SJSA1 (cell line): Measurements from ENCODE around the gene TSPO2. TPM values are rescaled to one million over a fixed set of nuclear protein-coding genes. Genes with fewer than 3 reads are reported as not detected.

Experiments used
- DNase-seq, 2 experiments: peaks; one replicate each; pipeline ENCODE4 v3.0.0-alpha.2; 2015 to 2020; ENCODE audit warnings: low spot score in 2 of 2, low read depth in 1 of 2
- H3K27ac ChIP-seq: fragments of 250-450 bp; sonication (Bioruptor Pico); 2 replicates; pipeline ENCODE4 v1.5.1; 2020; ENCODE audit warnings: mild to moderate bottlenecking, moderate library complexity
- H3K27me3 ChIP-seq: fragments of 250-450 bp; sonication (Bioruptor Pico); replicated peaks from 2 replicates; pipeline ENCODE4 v1.5.1; 2020; ENCODE audit warnings: mild to moderate bottlenecking, moderate library complexity
- H3K36me3 ChIP-seq: fragments of 250-450 bp; sonication (Bioruptor Pico); 2 replicates; pipeline ENCODE4 v1.5.1; 2020; ENCODE audit warnings: mild to moderate bottlenecking
- H3K4me1 ChIP-seq: fragments of 250-450 bp; sonication (Bioruptor Pico); replicated peaks from 2 replicates; pipeline ENCODE4 v1.6.1; 2021; ENCODE audit warnings: mild to moderate bottlenecking
- H3K4me3 ChIP-seq: fragments of 250-450 bp; sonication (Bioruptor Pico); 2 replicates; pipeline ENCODE4 v1.5.1; 2020; ENCODE audit warnings: mild to moderate bottlenecking
- H3K9me3 ChIP-seq: fragments of 250-450 bp; sonication (Bioruptor Pico); replicated peaks from 2 replicates; pipeline ENCODE4 v1.5.1; 2020; ENCODE audit warnings: mild to moderate bottlenecking
- total RNA-seq: library from RNA; depleted of rRNA; stranded (reverse); fragments of >200 nt; shearing (Covaris generic); gene quantifications from 2 replicates; pipeline ENCODE4 v1.2.3, GENCODE V29; 2014

The TSPO2 gene
- total RNA-seq, 1 experiment from 2014 or later = not detected

DNA sequence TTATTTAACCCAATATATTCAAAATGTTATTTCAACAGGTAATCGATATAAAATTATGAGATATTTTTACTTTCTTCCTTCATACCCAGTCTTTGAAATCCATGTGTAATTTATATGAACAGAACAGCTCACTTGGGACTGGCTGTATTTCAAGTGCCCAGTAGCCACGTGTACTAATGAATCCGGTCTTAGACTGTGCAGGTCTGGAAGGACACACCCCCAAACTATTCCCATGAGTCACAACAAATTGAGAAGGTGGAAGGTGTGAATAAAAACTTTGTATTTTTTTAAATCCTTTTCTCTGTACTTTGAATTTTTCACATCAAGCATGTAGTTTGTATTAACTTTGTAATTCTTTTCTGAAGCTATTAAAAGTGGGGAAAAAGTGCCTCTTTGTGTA lies 6.1 kb upstream of the TSPO2 start:
- Histone ChIP-seq H3K9me3 (no peaks in the 10 kb centered on the region), H3K4me3 (no peak overlapping the region), H3K27ac (no peak overlapping the region), H3K4me1 (peaks cover 5% of the 10 kb centered on the region; the same call in 1 of the 2 replicates), H3K36me3 (no peaks in the 10 kb centered on the region), H3K27me3 (no peaks in the 10 kb centered on the region)
- DNase-seq = no peak

GRCh38 chr6:41036601-41037000 lies 5.7 kb upstream of the TSPO2 start:
- no peak for DNase-seq
- Histone ChIP-seq H3K27ac (no peak overlapping the region), H3K36me3 (no peaks in the 10 kb centered on the region), H3K27me3 (no peaks in the 10 kb centered on the region), H3K9me3 (no peaks in the 10 kb centered on the region), H3K4me3 (no peak overlapping the region), H3K4me1 (peaks cover 5% of the 10 kb centered on the region; the same call in 1 of the 2 replicates)

DNA sequence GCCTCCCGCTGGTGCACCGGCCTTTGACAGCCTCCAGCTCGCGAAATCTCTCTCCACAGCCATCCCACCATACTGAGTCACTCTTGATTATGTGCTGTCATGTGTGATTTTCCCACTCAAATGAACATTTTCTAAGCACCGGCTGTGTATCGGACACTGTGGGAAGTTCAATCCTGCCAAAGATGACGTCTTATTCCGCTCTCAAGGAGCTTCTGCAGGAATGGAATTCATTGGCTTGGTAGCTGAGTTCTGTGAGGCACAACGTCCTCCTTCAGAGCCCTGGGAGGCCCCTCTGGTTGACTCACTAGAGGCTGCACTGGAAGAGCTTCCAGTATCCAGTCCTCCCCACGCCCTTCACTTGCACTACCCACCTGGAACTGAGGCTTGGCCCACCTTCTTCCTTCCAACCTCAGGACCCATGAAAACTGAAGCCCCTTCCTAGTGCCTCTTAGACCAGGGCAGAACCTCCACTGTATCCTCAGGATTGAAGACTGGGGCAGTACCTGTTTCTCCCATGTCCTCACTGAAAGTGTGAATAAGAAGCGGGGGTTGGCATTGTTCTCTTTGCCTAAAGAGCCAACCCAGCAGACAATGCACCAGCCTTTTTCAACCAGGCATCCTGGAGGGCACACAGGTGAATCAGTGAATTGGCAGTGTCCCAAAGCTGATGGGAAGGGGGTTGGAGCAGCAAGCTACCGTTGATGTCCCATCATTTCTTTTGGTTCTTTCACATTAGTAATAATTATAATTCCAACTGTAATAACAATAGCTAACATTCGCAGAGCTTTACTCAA lies 5.0 kb upstream of the TSPO2 start:
- H3K9me3 ChIP-seq = no peaks in the 10 kb centered on the region
- no peak overlapping the region for H3K27ac ChIP-seq
- DNase-seq = no peak
- H3K4me3 ChIP-seq = no peak overlapping the region
- no peaks in the 10 kb centered on the region for H3K36me3 ChIP-seq
- H3K4me1 ChIP-seq = peaks cover 5% of the 10 kb centered on the region; the same call in 1 of the 2 replicates
- H3K27me3 ChIP-seq = no peaks in the 10 kb centered on the region

- H3K9me3 ChIP-seq = no peaks in the 10 kb centered on the region
- no peaks in the 10 kb centered on the region for H3K27me3 ChIP-seq
- no peak overlapping the region for H3K27ac ChIP-seq
- DNase-seq = no peak
- no peak overlapping the region for H3K4me3 ChIP-seq
- H3K36me3 ChIP-seq = no peaks in the 10 kb centered on the region
- peaks cover 5% of the 10 kb centered on the region; the same call in 1 of the 2 replicates for H3K4me1 ChIP-seq
Observed at GRCh38 chr6:41038205-41038604, 4.1 kb upstream of the TSPO2 start.

DNA sequence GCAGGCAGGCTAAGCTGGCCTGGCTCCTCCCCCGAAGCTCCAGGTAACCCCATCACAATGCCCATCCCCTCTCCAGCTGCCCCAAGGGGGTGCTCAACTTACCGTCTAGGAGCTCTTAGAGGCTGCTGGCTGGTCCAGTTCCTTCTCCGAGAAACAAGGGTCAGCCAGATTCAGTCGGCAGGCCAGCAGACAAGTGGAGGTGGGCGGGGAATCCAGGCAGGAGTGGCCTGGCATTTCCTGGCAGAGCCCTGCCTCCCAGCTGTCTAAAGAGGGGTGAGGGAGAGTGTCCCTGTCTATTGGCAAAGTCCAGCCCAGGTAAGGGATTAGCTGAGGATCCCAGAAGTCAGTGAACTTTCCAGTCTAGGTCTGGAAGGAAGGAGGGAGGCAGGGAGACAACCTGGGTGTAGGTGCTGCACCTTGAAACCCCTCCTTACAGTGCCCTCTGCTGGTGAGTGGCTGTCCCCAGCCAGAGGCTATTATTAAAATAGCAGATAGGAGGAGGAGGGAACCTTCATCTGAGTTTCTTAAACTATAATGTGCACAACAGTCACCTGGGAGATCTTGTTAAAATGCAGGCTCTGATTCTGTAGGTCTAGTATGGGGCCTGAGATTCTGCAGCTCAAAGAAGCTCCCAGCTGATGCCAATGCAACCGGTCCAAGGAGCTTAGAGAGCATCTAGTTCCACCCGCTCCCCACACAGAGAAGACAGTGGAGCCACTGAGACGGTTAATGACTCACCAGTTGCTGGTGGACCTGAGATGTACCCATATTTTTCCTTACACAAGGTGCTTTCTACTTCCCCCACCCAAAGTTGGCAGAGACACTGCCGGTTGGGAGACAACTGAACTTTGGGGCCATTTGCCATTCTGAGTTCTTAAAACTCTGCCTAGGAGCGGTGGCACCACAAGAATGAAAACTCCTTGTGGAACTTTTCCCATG lies 2.9 kb upstream of the TSPO2 start, which contains the start of gene UNC5CL:
Gene UNC5CL (minus strand): TSS at position 162 of the 939 bp plus-strand sequence. CDS start 4,147 bp downstream, outside the sequence.
- Histone ChIP-seq H3K4me1 (peaks cover 5% of the 10 kb centered on the region; the same call in 1 of the 2 replicates), H3K36me3 (no peaks in the 10 kb centered on the region), H3K27me3 (no peaks in the 10 kb centered on the region), H3K4me3 (no peak within 1 kb of the TSS), H3K9me3 (no peaks in the 10 kb centered on the region), H3K27ac (no peak within 1 kb of the TSS)
- peak in 1 of 2 experiments; percentile 35 for DNase-seq

DNA sequence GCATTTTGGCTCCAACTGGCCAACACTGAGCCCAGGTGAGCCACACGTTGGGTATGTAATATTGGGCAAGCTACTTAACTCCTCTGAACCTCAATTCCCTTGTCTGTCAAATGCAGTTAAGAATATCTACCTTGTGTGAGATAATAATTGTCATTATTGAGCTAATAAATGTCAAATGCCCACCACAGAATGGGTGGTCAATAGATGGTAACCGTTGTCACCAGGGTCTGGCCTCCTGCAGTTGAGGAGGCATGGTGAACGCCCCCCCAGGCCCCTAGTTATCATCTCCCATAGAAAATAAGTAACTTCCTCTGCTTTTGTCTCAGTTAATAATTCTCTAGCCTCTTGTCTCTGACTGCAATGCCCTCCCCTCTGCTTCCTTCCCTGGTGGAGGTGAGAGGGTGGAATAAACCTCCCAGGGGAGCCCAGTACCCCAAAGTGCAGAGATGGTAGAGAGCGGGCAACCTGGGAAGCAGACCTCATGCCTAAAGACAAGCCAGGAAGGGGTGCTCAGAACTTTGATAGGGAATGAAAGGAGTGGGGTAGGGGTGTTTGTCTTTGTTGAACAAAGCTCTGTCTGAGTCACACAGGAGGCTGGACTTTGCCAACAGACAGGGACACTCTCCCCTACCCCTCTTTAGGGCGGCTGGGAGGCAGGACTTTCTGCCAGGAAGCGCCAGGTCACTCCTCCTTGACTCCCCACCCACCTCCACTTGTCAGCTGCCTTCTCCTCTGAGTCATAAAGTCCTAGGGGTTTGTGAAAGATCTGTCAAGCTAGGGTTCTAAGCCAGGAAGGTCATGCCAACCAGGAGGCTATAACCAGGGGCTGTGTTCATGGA lies 1.9 kb upstream of the TSPO2 start:
- no peaks in the 10 kb centered on the region for H3K27me3 ChIP-seq
- no peak for DNase-seq
- H3K9me3 ChIP-seq = no peaks in the 10 kb centered on the region
- H3K36me3 ChIP-seq = no peaks in the 10 kb centered on the region
- H3K4me1 ChIP-seq = peaks cover 5% of the 10 kb centered on the region; the same call in 1 of the 2 replicates
- no peak overlapping the region for H3K27ac ChIP-seq
- H3K4me3 ChIP-seq = no peak overlapping the region

DNA sequence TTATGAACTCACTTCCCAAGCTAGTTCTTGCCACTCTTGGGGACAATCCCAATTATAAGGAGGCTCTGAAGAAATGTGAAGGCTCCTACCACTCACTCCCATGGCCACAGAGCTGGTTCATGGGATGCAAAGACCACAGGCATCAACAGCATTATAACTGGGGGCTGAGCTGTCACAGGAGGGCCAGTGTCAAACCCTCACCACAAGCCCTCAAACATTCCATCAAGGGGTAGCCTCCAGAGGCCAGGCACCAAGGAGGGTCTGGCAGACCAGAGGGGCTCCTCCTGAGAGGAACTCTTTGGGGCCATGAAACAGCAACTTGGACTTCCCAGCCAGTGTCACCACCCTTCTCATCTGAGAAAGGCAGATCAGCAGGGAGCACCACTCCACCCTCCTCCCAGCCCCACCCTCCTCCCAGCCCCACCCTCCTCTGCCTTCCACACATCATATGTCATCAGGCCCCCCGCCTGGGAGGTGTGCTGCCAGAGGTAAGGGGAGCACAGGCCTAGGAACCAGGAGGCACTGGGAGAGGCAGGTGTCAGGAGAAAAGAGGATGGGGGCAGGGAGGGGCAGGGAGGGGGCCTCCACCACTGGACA lies 1.2 kb upstream of the TSPO2 start:
- no peak for DNase-seq
- no peaks in the 10 kb centered on the region for H3K9me3 ChIP-seq
- H3K4me1 ChIP-seq = peaks cover 5% of the 10 kb centered on the region; the same call in 1 of the 2 replicates
- H3K27ac ChIP-seq = no peak overlapping the region
- no peaks in the 10 kb centered on the region for H3K27me3 ChIP-seq
- H3K4me3 ChIP-seq = no peak overlapping the region
- no peaks in the 10 kb centered on the region for H3K36me3 ChIP-seq

DNA sequence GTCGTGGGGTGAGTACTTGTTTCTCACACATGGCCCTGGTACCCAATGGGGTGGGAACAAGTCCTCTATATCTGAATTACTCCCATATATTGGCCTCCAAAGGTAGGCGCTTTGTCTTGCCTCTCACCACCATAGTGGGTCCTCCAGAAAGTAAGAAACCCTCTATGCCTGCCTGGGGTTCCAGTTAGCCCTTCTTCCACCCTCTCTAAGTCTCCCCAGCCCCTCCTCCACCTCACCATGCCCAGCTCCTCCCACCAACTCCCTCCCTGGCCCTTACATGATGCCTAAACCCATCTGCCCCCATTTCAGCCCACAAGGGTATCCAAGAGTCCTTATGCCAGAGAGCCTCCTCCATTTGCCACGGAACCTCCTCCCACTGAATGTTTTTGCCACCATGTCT lies 884 bp downstream of the TSPO2 start:
- H3K9me3 ChIP-seq = no peaks in the 10 kb centered on the region
- H3K27me3 ChIP-seq = no peaks in the 10 kb centered on the region
- H3K36me3 ChIP-seq = no peaks in the 10 kb centered on the region
- H3K4me1 ChIP-seq = peaks cover 5% of the 10 kb centered on the region; the same call in 1 of the 2 replicates
- DNase-seq = no peak
- H3K27ac ChIP-seq = no peak overlapping the region
- H3K4me3 ChIP-seq = no peak overlapping the region

- H3K4me1 ChIP-seq = peaks cover 3% of the 10 kb centered on the region; the same call in 1 of the 2 replicates
- no peak for DNase-seq
- no peak overlapping the region for H3K27ac ChIP-seq
- no peaks in the 10 kb centered on the region for H3K27me3 ChIP-seq
- H3K9me3 ChIP-seq = no peaks in the 10 kb centered on the region
- H3K36me3 ChIP-seq = no peaks in the 10 kb centered on the region
- H3K4me3 ChIP-seq = no peak overlapping the region
Observed at GRCh38 chr6:41045664-41046063, 3.4 kb downstream of the TSPO2 start.

- Histone ChIP-seq H3K27me3 (no peaks in the 10 kb centered on the region), H3K4me1 (no peaks in the 10 kb centered on the region), H3K36me3 (no peaks in the 10 kb centered on the region), H3K27ac (no peak overlapping the region), H3K9me3 (no peaks in the 10 kb centered on the region), H3K4me3 (no peak overlapping the region)
- no peak for DNase-seq
Observed at GRCh38 chr6:41046084-41046483, 3.8 kb downstream of the TSPO2 start.

GRCh38 chr6:41047306-41047705 lies 5.0 kb downstream of the TSPO2 start:
- H3K27ac ChIP-seq = no peak overlapping the region
- no peak for DNase-seq
- no peak overlapping the region for H3K4me3 ChIP-seq
- no peaks in the 10 kb centered on the region for H3K9me3 ChIP-seq
- H3K4me1 ChIP-seq = no peaks in the 10 kb centered on the region
- H3K36me3 ChIP-seq = no peaks in the 10 kb centered on the region
- H3K27me3 ChIP-seq = no peaks in the 10 kb centered on the region

DNA sequence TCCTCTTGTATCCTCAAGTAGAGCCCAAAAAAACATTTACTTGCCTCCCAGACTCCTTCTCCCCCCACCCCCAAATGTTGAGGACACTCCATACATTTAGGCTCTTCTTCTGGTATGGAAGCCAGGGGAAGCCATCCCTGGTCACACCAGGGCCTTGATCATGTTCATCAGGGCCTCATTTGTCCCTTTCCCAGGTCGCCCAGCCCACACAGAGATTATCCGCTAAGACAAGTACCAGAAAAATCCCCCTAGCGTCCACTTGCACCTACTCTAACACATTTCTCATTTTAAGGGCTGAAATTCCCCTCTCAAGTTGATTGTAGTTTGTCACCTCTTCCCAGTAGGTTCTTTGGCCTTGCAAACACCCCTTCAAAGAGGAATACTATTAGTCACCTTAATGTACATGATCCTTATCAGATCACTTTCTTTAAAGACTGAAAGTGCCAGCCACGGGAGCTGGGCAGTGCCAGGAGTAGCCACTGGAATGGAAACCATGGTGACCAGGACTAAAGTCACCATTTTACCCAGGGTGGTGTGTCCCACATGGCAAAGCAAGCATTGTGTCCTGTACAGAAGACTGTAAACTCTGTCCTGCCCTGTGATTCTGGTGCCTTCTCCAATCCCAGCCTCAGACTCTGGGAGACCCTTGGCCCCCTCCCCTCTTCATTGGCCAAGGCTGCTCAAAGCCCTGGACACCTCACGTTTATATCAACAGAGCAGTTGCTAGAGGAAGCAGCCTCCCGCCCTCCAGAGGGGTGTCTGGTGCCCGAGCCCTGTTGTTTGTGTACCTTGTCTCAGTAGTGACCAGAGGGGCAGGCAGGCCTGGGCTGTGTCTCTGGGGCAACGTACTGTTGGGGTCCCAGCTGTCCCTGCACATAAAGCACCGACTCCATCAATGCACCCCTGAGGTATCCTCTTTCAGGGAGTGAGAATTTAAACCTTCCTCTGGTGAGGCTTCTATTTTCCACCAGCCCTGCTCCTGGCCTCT lies 5.8 kb downstream of the TSPO2 start:
- Histone ChIP-seq H3K36me3 (no peaks in the 10 kb centered on the region), H3K4me1 (no peaks in the 10 kb centered on the region), H3K27ac (no peak overlapping the region), H3K9me3 (no peaks in the 10 kb centered on the region), H3K27me3 (no peaks in the 10 kb centered on the region), H3K4me3 (no peak overlapping the region)
- DNase-seq = no peak
